Activated CD4-positive, CD25-positive, alpha-beta regulatory T cell treated with anti-CD3 and anti-CD28 coated beads, Interleukin-2, amount 50 U/mL, for 16 hours (primary cell): ENCODE measurements around the gene FASN.
A peak's percentile ranks its signal among the peaks of the same experiment; 100 is the strongest.

ENCODE experiments used
- DNase-seq: peaks from one replicate; pipeline ENCODE4 v3.0.0-alpha.2; 2020; ENCODE audit warnings: low read depth, low spot score

FASN gene

GRCh38 chr17:82076785-82077591, 21.0 kb downstream of the FASN start:
- no peak for DNase-seq

- DNase-seq = no peak
Measured at GRCh38 chr17:82076018-82076784, 21.8 kb downstream of the FASN start.

DNA sequence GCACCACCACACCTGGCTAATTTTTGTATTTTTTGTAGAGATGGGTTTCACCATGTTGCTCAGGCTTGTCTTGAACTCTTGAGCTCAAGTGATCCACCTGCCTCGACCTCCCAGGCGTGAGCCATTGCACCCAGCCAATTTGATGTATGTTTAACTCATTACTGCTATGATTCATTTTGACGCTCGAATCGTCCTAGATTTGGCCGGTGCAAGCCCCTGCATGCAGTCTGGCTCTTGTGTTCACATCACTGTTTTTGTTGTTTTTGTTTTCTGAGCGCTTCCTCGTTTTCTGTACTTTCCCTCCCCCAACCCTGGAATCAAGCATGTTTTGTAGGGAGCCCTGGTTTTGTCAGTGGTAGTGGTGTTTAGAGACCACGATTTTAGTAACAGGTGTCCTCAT, 24.6 kb downstream of the FASN start:
- DNase-seq = no peak

GRCh38 chr17:82072827-82073226, 25.2 kb downstream of the FASN start:
- DNase-seq = no peak

- no peak for DNase-seq
Measured at GRCh38 chr17:82070611-82071010, 27.4 kb downstream of the FASN start.

DNA sequence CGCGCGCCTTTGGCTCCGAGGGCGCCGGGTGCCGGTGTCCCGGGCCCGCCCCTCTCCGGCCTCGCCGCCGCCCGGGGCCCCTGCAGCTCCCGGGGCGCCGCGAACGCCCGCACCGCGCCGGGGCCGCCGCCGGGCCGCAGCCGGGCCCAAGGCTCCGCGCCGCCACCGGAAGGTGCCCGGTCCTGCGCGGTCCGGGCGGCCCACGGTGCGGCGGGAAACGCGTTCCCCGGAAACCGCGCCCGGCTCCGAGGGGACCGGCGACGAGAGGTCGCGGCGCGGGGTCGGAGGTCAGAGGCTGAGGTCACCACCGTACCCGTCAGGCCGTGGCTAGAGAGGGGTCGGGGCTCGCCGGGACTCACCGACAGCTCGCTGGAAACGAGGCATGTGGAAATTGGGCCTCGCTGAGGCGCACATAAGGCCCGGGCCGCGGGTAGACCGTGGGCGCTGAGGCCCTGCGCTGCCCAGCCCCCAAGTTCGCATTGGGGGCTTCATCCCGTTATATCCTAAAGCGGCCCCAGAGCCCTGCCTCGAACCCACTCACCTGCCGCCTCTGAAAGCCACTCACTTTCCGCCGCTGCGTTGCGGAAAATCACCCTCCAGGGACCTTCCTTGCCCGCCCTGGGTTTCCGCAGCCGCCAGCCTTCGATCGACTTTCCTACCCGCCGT, 32.3 kb downstream of the FASN start, which contains the start of gene DUS1L:
Gene DUS1L (minus strand): TSS at position 167 of the 666 bp plus-strand sequence. CDS start 745 bp downstream, outside the sequence.
- peak; percentile 37 for DNase-seq

- DNase-seq = no peak
Measured at GRCh38 chr17:82065193-82065637, 32.8 kb downstream of the FASN start.

GRCh38 chr17:82064433-82065192, 33.4 kb downstream of the FASN start:
- no peak for DNase-seq

DNA sequence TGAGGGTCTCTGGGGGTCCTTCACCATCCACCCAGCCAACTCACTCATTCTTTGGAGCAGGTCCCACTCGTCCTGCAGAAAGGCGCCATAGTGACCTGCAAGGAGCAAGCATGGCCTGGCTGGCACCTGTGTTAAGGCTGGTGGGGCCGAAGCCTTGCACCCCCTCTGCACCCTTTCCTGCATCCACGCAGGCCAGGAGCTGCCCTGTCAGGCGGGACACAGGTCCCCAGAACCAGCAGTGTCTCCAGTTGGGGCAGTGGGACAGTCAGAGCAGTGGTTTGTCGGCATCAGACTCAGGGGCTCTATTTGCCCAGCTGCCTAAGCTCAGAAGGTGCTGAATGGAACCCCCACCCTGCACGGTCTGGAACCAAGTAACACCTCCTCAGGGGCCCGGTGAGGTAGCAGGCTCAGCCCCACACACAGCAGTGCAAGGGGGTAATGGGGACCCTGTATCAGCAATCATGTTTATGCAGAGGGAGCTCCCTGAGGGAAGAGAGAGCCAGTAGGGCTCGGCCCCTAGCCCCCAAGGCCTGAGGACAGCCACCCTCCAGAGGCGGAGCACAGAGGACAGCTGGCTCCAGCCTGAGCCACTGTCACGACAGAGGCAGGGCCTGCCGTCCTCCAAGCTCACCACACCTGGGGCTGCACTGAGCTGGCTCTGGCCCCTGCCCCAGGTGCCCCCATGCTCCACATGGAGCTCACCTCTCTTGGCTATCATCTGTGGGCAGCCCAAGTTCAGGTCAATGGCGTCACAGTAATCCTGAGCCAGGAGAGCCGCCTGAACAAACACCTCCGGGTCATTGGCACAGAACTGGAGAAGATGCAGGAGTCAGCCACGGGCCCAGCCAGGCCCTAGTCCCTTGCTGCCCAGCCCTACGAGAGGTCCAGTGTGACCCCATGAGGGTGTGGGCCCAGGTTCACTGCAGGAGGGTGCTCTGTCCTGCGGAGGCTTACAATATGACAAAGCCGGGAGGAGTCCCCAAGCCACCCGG, 34.3 kb downstream of the FASN start:
- no peak for DNase-seq

DNA sequence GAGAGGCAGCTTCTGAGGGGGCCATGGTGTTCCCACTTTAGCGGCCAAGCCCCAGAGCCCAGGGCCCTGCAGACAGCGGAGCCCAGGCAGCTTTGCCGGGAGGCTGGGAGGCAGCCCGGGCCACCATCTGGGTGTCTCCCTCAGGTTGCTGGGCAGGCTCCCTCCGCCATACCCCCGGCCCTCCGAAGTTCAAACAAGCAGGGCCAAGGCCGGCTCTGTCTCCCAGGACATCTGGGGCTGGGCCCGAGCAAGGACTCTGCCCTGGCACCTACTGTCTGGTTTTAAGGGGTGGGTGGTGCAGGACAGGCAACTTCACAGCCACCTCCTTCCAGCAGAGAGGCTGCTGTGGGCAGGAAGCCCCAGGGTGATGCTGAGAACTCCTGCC, 35.1 kb downstream of the FASN start:
- no peak for DNase-seq

GRCh38 chr17:82062076-82062983, 35.7 kb downstream of the FASN start:
- DNase-seq = no peak

DNA sequence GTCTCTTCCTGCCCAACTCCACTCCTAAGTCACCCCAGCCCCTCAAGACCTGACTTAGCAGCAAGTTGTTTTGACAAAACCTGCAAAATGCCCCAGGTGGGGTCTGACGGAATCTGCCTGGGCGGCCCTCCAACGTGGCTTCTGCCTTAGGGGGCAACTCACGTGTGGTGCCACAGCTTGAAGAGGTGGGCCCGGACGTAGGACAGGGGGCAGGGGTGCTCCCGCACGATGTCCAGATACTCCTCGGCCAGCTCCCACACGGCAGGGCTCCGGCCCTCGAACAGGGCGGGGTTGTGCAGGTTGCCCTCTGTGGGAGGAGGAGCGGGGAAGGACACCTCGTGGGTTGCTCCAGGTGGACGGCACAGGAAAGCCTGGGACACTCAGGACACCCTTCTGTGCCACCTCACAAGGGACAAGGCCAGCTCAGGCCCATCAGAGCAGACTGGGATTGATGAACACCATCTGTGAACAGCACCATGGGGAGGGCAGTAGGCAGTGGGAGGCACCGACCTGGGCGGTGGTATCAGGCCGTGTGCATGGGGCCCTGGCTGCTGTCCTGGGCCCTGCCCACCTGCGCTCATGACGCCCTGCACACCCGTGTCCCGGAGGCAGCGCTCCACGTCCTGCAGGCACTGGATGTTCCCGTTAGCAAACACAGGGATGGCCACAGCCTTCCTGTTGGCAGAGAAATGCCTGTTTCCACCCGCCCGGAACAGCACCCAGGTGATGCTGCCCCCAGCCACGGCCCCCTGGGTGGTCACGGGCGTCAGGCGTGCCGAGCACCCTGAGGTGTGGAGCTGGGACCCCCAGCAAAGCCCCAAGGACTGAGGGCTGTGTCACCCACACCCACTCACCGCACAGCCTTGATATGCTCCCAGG, 36.8 kb downstream of the FASN start:
- DNase-seq = no peak

DNA sequence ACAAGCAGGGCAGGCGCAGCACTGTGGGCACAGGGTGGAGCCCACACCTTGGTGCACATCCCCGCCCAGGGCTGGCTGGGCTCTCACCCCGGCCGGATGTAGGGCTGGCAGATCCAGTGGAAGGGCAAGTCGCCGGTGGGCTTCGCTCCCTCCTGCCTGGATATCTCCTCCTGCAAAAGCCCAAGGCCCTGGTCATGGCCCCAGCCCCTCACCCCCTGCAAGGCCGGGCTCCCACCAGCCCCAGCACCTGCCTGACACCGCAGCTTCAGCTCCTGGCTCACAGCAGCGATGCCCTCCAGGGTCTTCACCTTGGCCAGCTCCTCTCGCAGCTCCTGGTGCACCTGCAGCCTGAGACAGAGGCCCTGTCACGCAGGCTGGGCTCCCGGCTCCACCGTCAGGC, 37.4 kb downstream of the FASN start:
- no peak for DNase-seq

GRCh38 chr17:82060001-82060380, 38.0 kb downstream of the FASN start:
- DNase-seq = no peak

DNA sequence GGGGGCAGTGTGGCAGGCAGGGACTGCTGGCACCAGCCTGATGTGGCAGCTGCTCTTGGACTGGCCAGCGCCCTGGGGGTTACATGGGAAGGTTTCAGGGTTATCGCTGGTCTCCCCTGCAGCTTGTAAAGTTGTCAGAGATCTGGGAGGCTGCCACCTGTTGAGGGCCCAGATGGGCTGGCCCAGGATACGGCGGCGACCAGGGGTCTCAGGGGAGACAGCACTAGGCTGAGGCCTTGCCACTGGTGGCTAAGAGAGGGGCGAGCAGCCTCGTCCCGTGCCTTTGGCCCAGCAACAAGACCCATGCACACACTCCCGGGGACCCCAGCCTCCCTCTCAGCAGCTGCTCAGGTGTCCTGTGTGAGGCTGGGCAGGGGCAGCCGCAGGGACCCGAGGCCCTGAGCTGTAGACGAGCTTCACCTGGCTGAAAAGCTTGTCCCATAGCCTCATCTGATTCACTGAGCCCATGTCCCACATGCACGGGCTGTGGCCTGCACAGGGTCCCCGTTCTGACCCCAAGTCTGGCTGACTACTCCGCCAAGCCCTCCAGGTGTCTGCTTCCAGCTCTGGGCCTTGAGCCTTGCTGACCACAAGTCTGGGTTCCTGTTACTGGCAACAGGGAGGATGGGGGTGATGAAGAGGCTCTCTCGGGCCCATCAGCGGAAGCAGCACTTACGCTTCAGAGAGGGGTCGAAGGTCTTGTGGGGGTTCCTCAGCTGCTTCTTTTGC, 38.6 kb downstream of the FASN start:
- DNase-seq = no peak

GRCh38 chr17:82058855-82059249, 39.2 kb downstream of the FASN start:
- DNase-seq = no peak

- DNase-seq = no peak
Measured at GRCh38 chr17:82058230-82058854, 39.7 kb downstream of the FASN start.
